Endothelial cell (in vitro differentiated cells): ENCODE data around the gene MARS1. TPM values are rescaled to one million over a fixed set of nuclear protein-coding genes. Genes with fewer than 3 reads are reported as not detected.
A peak's percentile ranks its signal among the peaks of the same experiment; 100 is the strongest.
"Not testable (repeated sequence)": the region's sequence is repeated elsewhere in the genome, so short reads cannot be mapped to it uniquely, and the experiment has no call there.

ENCODE experiments used
- DNase-seq: peaks from one replicate; pipeline ENCODE4 v3.0.0; 2021; ENCODE audit warnings: low spot score
- H3K27ac Mint-ChIP-seq: one replicate; pipeline ENCODE4 v1.8.0; 2021; ENCODE audit warnings: mixed read lengths, inconsistent platforms; ENCODE audit not compliant: unreplicated experiment
- H3K27me3 Mint-ChIP-seq: one replicate; pipeline ENCODE4 v1.8.0; 2021; ENCODE audit warnings: mild to moderate bottlenecking, moderate library complexity, mixed read lengths, inconsistent platforms; ENCODE audit not compliant: unreplicated experiment
- H3K36me3 Mint-ChIP-seq: one replicate; pipeline ENCODE4 v1.8.0; 2021; ENCODE audit warnings: mild to moderate bottlenecking, low read depth, mixed read lengths, inconsistent platforms; ENCODE audit not compliant: unreplicated experiment
- H3K4me1 Mint-ChIP-seq: one replicate; pipeline ENCODE4 v1.8.0; 2021; ENCODE audit warnings: mild to moderate bottlenecking, mixed read lengths, inconsistent platforms; ENCODE audit not compliant: unreplicated experiment
- H3K4me3 Mint-ChIP-seq: one replicate; pipeline ENCODE4 v1.8.0; 2021; ENCODE audit warnings: mild to moderate bottlenecking, mixed read lengths, inconsistent platforms; ENCODE audit not compliant: unreplicated experiment
- H3K9me3 Mint-ChIP-seq: one replicate; pipeline ENCODE4 v1.8.0; 2021; ENCODE audit warnings: mixed read lengths, inconsistent platforms; ENCODE audit not compliant: unreplicated experiment
- CTCF ChIP-seq: fragments of 200-600 bp; sonication (generic); IDR thresholded peaks from one replicate; pipeline ENCODE4 v1.5.0; 2021; ENCODE audit warnings: antibody characterized with exemption; ENCODE audit not compliant: unreplicated experiment
- long read RNA-seq: library from polyadenylated mRNA; unstranded; transcript quantifications from one replicate; pipeline ENCODE4 v2.0.0, GENCODE V29; 2020; ENCODE audit not compliant: unreplicated experiment
- total RNA-seq: library from RNA; stranded (reverse); fragmentation: NEBNext Ultra II Directional; extraction: Animal tissue kit (Norgen Biotek cat#: 25700); gene quantifications from one replicate; pipeline ENCODE4 v1.2.1, GENCODE V29; 2021; ENCODE audit not compliant: unreplicated experiment

MARS1 gene
- 183 TPM for total RNA-seq
- long read RNA-seq, transcript MARS-201 (21 exons, 2,905 nt): major isoform, 53 of 75 reads
- long read RNA-seq, partial matches to known transcripts: 4 of 75 reads
- long read RNA-seq, other reads (novel, unspliced or antisense): 18 of 75 reads

- Mint-ChIP-seq H3K4me3 (peak within 1 kb of the TSS; percentile 98), H3K9me3 (no peaks in the 10 kb centered on the region), H3K4me1 (peaks cover 12% of the 10 kb centered on the region), H3K36me3 (peaks cover 38% of the 10 kb centered on the region), H3K27me3 (peaks cover 4% of the 10 kb centered on the region), H3K27ac (peak within 1 kb of the TSS; percentile 96)
- no peak for TF ChIP-seq CTCF
- peak; percentile 82 for DNase-seq
These were observed at the start of gene MARS1 for GRCh38 chr12:57487597-57488401. TSS of gene MARS1 (plus strand) at chr12:57488068. CDS start at chr12:57488091, 23 bp downstream.

- Mint-ChIP-seq H3K27ac (no peak overlapping the region), H3K36me3 (no peaks in the 10 kb centered on the region), H3K4me3 (no peak overlapping the region), H3K4me1 (peaks cover 4% of the 10 kb centered on the region), H3K27me3 (peaks cover 3% of the 10 kb centered on the region), H3K9me3 (no peaks in the 10 kb centered on the region)
- DNase-seq: no peak
- no peak for TF ChIP-seq CTCF
These were observed 49.5 kb upstream of the MARS1 start for GRCh38 chr12:57438400-57438799.

- H3K36me3 Mint-ChIP-seq: no peaks in the 10 kb centered on the region
- H3K27ac Mint-ChIP-seq: no peak overlapping the region
- no peak for TF ChIP-seq CTCF
- DNase-seq: no peak
- no peak overlapping the region for H3K4me3 Mint-ChIP-seq
- peaks cover 4% of the 10 kb centered on the region for H3K4me1 Mint-ChIP-seq
- H3K9me3 Mint-ChIP-seq: no peaks in the 10 kb centered on the region
- peaks cover 2% of the 10 kb centered on the region for H3K27me3 Mint-ChIP-seq
These were observed 48.1 kb upstream of the MARS1 start for GRCh38 chr12:57439762-57440266.

DNA sequence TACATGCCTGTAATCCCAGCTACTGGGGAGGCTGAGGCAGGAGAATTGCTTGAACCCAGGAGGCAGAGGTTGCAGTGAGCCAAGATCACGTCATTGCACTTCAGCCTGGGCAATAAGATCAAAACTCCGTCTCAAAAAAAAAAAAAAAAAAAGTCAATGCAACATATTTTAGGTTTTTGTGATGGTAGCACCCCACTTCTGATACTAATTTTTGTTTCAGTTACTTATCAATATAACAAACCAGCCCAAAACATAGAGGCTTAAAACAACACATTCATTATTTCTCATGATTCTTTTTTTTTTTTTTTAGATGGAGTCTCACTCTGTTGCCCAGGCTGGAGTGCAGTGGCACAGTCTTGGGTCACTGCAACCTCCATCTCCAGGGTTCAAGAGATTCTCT is 46.5 kb upstream of the MARS1 start:
- H3K27me3 Mint-ChIP-seq, H3K9me3 Mint-ChIP-seq, H3K27ac Mint-ChIP-seq, H3K4me1 Mint-ChIP-seq, DNase-seq, H3K36me3 Mint-ChIP-seq, H3K4me3 Mint-ChIP-seq: not testable (repeated sequence)

GRCh38 chr12:57441846-57442427 is 45.9 kb upstream of the MARS1 start:
- TF ChIP-seq CTCF: no peak
- no peaks in the 10 kb centered on the region for H3K36me3 Mint-ChIP-seq
- H3K4me3 Mint-ChIP-seq: no peak overlapping the region
- DNase-seq: no peak
- peaks cover 4% of the 10 kb centered on the region for H3K4me1 Mint-ChIP-seq
- peaks cover 2% of the 10 kb centered on the region for H3K27me3 Mint-ChIP-seq
- no peaks in the 10 kb centered on the region for H3K9me3 Mint-ChIP-seq
- no peak overlapping the region for H3K27ac Mint-ChIP-seq

DNA sequence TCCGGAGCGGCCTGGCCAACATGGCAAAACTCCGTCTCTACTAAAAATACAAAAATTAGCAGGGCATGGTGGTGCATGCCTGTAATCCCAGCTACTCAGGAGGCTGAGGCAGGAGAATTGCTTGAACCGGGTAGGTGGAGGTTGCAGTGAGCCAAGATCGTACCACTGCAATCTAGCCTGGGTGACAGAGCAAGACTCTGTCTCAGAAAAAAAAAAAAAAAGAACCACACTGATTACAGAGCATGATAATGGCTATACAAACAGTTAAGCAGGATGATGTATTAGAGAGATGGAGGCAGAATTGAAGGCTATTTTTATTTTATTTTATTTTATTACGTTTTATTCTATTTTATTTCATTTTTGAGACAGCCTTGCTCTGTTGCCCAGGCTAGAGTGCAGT is 43.5 kb upstream of the MARS1 start:
- not testable (repeated sequence) for DNase-seq, H3K4me3 Mint-ChIP-seq, H3K27me3 Mint-ChIP-seq, H3K36me3 Mint-ChIP-seq, H3K9me3 Mint-ChIP-seq, H3K4me1 Mint-ChIP-seq, H3K27ac Mint-ChIP-seq
